Measurements from ENCODE around the gene LNX1.

- TF ChIP-seq POLR2A (IDR thresholded peaks at IDR 0.05; ENCODE audit: extremely low read depth, insufficient read length) (no peak), MAX (IDR thresholded peaks at IDR 0.05; ENCODE audit: low read depth, low read length) (no peak)
- TF ChIP-seq, protein P1, sequence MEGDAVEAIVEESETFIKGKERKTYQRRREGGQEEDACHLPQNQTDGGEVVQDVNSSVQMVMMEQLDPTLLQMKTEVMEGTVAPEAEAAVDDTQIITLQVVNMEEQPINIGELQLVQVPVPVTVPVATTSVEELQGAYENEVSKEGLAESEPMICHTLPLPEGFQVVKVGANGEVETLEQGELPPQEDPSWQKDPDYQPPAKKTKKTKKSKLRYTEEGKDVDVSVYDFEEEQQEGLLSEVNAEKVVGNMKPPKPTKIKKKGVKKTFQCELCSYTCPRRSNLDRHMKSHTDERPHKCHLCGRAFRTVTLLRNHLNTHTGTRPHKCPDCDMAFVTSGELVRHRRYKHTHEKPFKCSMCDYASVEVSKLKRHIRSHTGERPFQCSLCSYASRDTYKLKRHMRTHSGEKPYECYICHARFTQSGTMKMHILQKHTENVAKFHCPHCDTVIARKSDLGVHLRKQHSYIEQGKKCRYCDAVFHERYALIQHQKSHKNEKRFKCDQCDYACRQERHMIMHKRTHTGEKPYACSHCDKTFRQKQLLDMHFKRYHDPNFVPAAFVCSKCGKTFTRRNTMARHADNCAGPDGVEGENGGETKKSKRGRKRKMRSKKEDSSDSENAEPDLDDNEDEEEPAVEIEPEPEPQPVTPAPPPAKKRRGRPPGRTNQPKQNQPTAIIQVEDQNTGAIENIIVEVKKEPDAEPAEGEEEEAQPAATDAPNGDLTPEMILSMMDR (IDR thresholded peaks at IDR 0.05; ENCODE audit: low read depth, low read length): no peak
These were observed 27.5 kb downstream of the LNX1 start for GRCh38 chr4:53563824-53564223.

Data from NB4 (cell line).